A549 (cell line): ENCODE measurements around the gene CIAO2B. TPM values are rescaled to one million over a fixed set of nuclear protein-coding genes. Genes with fewer than 3 reads are reported as not detected.

ENCODE experiments used
- ATAC-seq, 2 experiments: fragments of 200-7000 bp in 1 of 2; fragments of >200 bp in 1 of 2; cut with Nextera tagmentation in 1 of 2; cut with Tn5 transposase in 1 of 2; 3 replicates each; pipeline versions ENCODE4 v1.8.0 to v1.9.1; 2018 to 2020; ENCODE audit warnings: mild to moderate bottlenecking in 1 of 2, moderate library complexity in 1 of 2
- CTCF ChIA-PET: fragments of 300-600 bp; sonication (Branson Sonifier 250); formaldehyde crosslinking; extraction: SDS; loops from one replicate; lab custom pipeline; 2021; ENCODE audit warnings: antibody characterized with exemption, inconsistent platforms; lab: Yijun Ruan, JAX
- POLR2A ChIA-PET: fragments of 350-600 bp; formaldehyde crosslinking; extraction: SDS; loops from one replicate; lab custom pipeline; 2021; ENCODE audit warnings: antibody characterized with exemption, inconsistent platforms; lab: Yijun Ruan, JAX
- DNase-seq, 2 experiments: peaks; one replicate each; pipeline versions ENCODE4 v3.0.0 to v3.0.0-alpha.2; 2011 to 2016; ENCODE audit warnings: low read depth in 1 of 2, low spot score in 1 of 2
- FAIRE-seq: peaks from 2 replicates; lab custom pipeline; 2011; peaks lifted over from hg19 to GRCh38; lab: Jason Lieb, UNC
- H3K27ac ChIP-seq, 2 experiments: fragments of >200 bp; sonication (Bioruptor Twin); formaldehyde crosslinking; 3 replicates each; pipeline ENCODE4 v1.5.1; 2016 to 2017
- H3K4me1 ChIP-seq: fragments of >200 bp; sonication (Bioruptor Twin); formaldehyde crosslinking; 3 replicates; pipeline ENCODE4 v1.6.1; 2016
- H3K4me2 ChIP-seq: fragments of >200 bp; sonication (Bioruptor Twin); formaldehyde crosslinking; 3 replicates; pipeline ENCODE4 v1.6.1; 2016
- H3K4me3 ChIP-seq: fragments of >200 bp; sonication (Bioruptor Twin); formaldehyde crosslinking; 3 replicates; pipeline ENCODE4 v1.5.1; 2016
- H3K9me3 ChIP-seq: fragments of >200 bp; sonication (Bioruptor Twin); formaldehyde crosslinking; 3 replicates; pipeline ENCODE4 v1.6.1; 2016
- BCL3 ChIP-seq: fragments of >200 bp; sonication (Bioruptor Twin); formaldehyde crosslinking; IDR thresholded peaks from 3 replicates; pipeline ENCODE4 v1.6.1; 2016
- BHLHE40 ChIP-seq: IDR thresholded peaks from 2 replicates; pipeline ENCODE4 v1.6.1; 2012; ENCODE audit warnings: low read depth, low read length, inconsistent platforms
- CBX8 ChIP-seq: fragments of 200-600 bp; sonication (generic); IDR thresholded peaks from 2 replicates; pipeline ENCODE4 v1.6.1; 2016
- CHD4 ChIP-seq: fragments of 200-600 bp; sonication (generic); IDR thresholded peaks from 2 replicates; pipeline ENCODE4 v1.6.1; 2016; ENCODE audit warnings: antibody characterized with exemption, mild to moderate bottlenecking, borderline replicate concordance
- EHF ChIP-seq: fragments of 250-450 bp; sonication (Bioruptor Pico); IDR thresholded peaks from 2 replicates; pipeline ENCODE4 v1.5.0; 2020; ENCODE audit warnings: mild to moderate bottlenecking
- EP300 ChIP-seq, 2 experiments: fragments of >200 bp; sonication (Bioruptor Twin); formaldehyde crosslinking; IDR thresholded peaks; 2 replicates in 1 of 2; 3 replicates in 1 of 2; pipeline ENCODE4 v1.6.1; 2016 to 2017
- GATA3 ChIP-seq: IDR thresholded peaks from 2 replicates; pipeline ENCODE4 v1.6.1; 2012; ENCODE audit warnings: borderline replicate concordance
- HES2 ChIP-seq: fragments of >200 bp; sonication (Bioruptor Twin); formaldehyde crosslinking; IDR thresholded peaks from 2 replicates; pipeline ENCODE4 v1.6.1; 2016
- HEYL ChIP-seq: fragments of 250-450 bp; sonication (Bioruptor Pico); IDR thresholded peaks from 2 replicates; pipeline ENCODE4 v1.8.0; 2021; ENCODE audit warnings: mild to moderate bottlenecking, moderate library complexity
- HOXB5 ChIP-seq: fragments of 250-450 bp; sonication (Bioruptor Pico); IDR thresholded peaks from 2 replicates; pipeline ENCODE4 v1.5.0; 2020; ENCODE audit warnings: mild to moderate bottlenecking, moderate library complexity
- JUNB ChIP-seq: fragments of >200 bp; sonication (Bioruptor Twin); formaldehyde crosslinking; IDR thresholded peaks from 2 replicates; pipeline ENCODE4 v1.6.1; 2016
- MYC ChIP-seq: IDR thresholded peaks from 2 replicates; pipeline ENCODE4 v1.6.1; 2012; ENCODE audit warnings: mild to moderate bottlenecking, inconsistent platforms, low read length, improper control_type of control experiment, borderline replicate concordance
- NPAS2 ChIP-seq: fragments of 250-450 bp; sonication (Bioruptor Pico); IDR thresholded peaks from 2 replicates; pipeline ENCODE4 v1.8.0; 2022; ENCODE audit warnings: mild to moderate bottlenecking, moderate library complexity, borderline replicate concordance
- NR3C1 ChIP-seq: fragments of >200 bp; sonication (Bioruptor Twin); formaldehyde crosslinking; IDR thresholded peaks from 3 replicates; pipeline ENCODE4 v1.6.1; 2017
- PHF8 ChIP-seq: fragments of 200-600 bp; sonication (generic); IDR thresholded peaks from 2 replicates; pipeline ENCODE4 v1.6.1; 2016; ENCODE audit warnings: low read depth, mild to moderate bottlenecking, antibody characterized with exemption, moderate library complexity, borderline replicate concordance
- POLR2A ChIP-seq: IDR thresholded peaks from 2 replicates; pipeline ENCODE4 v1.6.1; 2012; ENCODE audit warnings: mild to moderate bottlenecking, low read length
- POLR2AphosphoS2 ChIP-seq: conservative IDR thresholded peaks from 2 replicates; pipeline ENCODE4 v1.6.1; 2012; ENCODE audit warnings: low read length, improper control_type of control experiment, inconsistent platforms
- RCOR1 ChIP-seq: fragments of 150-350 bp; IDR thresholded peaks from 2 replicates; pipeline ENCODE4 v1.6.1; 2014; ENCODE audit warnings: antibody characterized with exemption, low read length, low read depth
- RFX5 ChIP-seq: fragments of 450-650 bp; IDR thresholded peaks from 2 replicates; pipeline ENCODE4 v1.7.1; 2014; ENCODE audit warnings: antibody characterized with exemption, mild to moderate bottlenecking, moderate library complexity
- TFCP2L1 ChIP-seq: fragments of 250-450 bp; sonication (Bioruptor Pico); IDR thresholded peaks from 2 replicates; pipeline ENCODE4 v1.5.0; 2021; ENCODE audit warnings: mild to moderate bottlenecking
- USF2 ChIP-seq: fragments of 450-650 bp; IDR thresholded peaks from 2 replicates; pipeline ENCODE4 v1.6.1; 2014; ENCODE audit warnings: antibody characterized with exemption
- ZFP36 ChIP-seq: fragments of 450-650 bp; IDR thresholded peaks from 2 replicates; pipeline ENCODE4 v1.6.1; 2014; ENCODE audit warnings: borderline replicate concordance; ENCODE audit not compliant: partially characterized antibody
- ZNF302 ChIP-seq: fragments of 250-450 bp; sonication (Bioruptor Pico); IDR thresholded peaks from 2 replicates; pipeline ENCODE4 v1.9.0; 2021; ENCODE audit warnings: inconsistent platforms, mild to moderate bottlenecking, moderate library complexity
- ZSCAN20 ChIP-seq: fragments of 250-450 bp; sonication (Bioruptor Pico); IDR thresholded peaks from 2 replicates; pipeline ENCODE4 v1.8.0; 2022; ENCODE audit warnings: mild to moderate bottlenecking, moderate library complexity
- WGBS: methylation state at CpG from one replicate; pipeline ENCODE4 v1.1.6; 2017; ENCODE audit errors: missing lambda C conversion rate; 5-methylcytosine and 5-hydroxymethylcytosine counted together
- polyA plus RNA-seq, 4 experiments: library from polyadenylated mRNA; depleted of rRNA in 3 of 4; stranded (reverse); fragments of >200 nt; fragmentation: RNase III in 1 of 4; extraction: RNeasy Plus Mini Kit Qiagen cat#74134 plus additional on column Dnase treatment in 1 of 4; gene quantifications; 2 replicates in 3 of 4; 3 replicates in 1 of 4; pipeline ENCODE4 v1.2.3, GENCODE V29; 2011 to 2017
- TF ChIP-seq, protein P1 (sequence below): fragments of 250-450 bp; sonication (Bioruptor Pico); IDR thresholded peaks from 2 replicates; pipeline ENCODE4 v1.5.0; 2020; ENCODE audit warnings: low read depth, mild to moderate bottlenecking, moderate library complexity

Gene CIAO2B
- polyA plus RNA-seq, 2 of the 4 experiments (the other 2 are of a cell fraction), result 134 to 140 TPM

GRCh38 chr16:66940236-66940635, 6.0 kb upstream of the CIAO2B start:
- no peak overlapping the region for H3K4me2 ChIP-seq
- no peaks in the 10 kb centered on the region for H3K9me3 ChIP-seq
- ChIA-PET POLR2A (no interaction called here), CTCF (interaction anchor here (1.2 to 4.0 kb wide), 5 partner anchors 14 to 245 kb away, joined by 3 to 31 read pairs (median 7); no protein-coding TSS in a partner anchor)
- ATAC-seq (no peak), FAIRE-seq (no peak), DNase-seq (no peak)
- 95% methylated on average over 14 of the region's 16 CpGs for WGBS
- peaks cover 12% of the 10 kb centered on the region; the same call in 2 of the 3 replicates for H3K4me1 ChIP-seq
- TF ChIP-seq POLR2A (no peak), EHF (CRISPR knock-in tag) (no peak), BCL3 (no peak), HOXB5 (CRISPR knock-in tag) (no peak), GATA3 (no peak)
- no peak overlapping the region for H3K4me3 ChIP-seq
- no peak overlapping the region for H3K27ac ChIP-seq

GRCh38 chr16:66939366-66939765, 5.2 kb upstream of the CIAO2B start:
- ATAC-seq, result no peak
- Histone ChIP-seq H3K4me2 (no peak overlapping the region), H3K4me3 (no peak overlapping the region), H3K4me1 (peaks cover 13% of the 10 kb centered on the region; the same call in 2 of the 3 replicates), H3K27ac (no peak overlapping the region)
- no peak for FAIRE-seq
- CTCF ChIA-PET, result interaction anchor here (1.0 to 4.0 kb wide), 7 partner anchors 8 to 245 kb away, joined by 3 to 31 read pairs (median 7); no protein-coding TSS in a partner anchor
- POLR2A ChIA-PET, result no interaction called here
- TF ChIP-seq HES2, result no peak
- TF ChIP-seq HEYL (CRISPR knock-in tag), result no peak
- no peak for TF ChIP-seq JUNB
- no peak for TF ChIP-seq RFX5
- TF ChIP-seq RCOR1, result no peak
- TF ChIP-seq MYC, result no peak
- TF ChIP-seq, all 56 proteins: peak for 0
- no peaks in the 10 kb centered on the region for H3K9me3 ChIP-seq
- DNase-seq, result no peak

DNA sequence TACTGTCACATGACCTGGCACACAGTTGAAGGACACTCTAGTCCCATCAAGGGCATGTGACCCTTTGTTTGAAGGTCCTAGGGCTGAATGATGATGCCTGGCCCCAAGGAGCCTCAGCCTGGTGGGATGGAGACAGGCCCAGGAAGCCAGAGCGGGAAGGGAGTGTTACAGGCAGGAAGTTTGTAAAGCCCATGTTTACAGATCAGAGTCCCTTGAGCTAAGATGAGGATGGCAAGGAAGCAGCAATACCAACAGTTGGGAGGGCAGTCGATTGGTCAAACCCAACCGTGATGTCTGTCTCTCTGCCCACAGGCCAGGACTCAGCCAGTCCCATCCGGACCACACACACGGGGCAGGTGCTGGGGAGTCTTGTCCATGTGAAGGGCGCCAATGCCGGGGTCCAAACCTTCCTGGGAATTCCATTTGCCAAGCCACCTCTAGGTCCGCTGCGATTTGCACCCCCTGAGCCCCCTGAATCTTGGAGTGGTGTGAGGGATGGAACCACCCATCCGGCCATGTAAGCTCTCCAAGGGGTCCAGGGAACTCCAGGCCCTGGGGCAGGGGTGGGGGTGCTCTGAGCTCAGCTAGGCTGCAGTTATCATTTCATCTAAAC, 3.6 kb upstream of the CIAO2B start:
- FAIRE-seq (no peak), ATAC-seq (no peak), DNase-seq (no peak)
- Histone ChIP-seq H3K9me3 (no peaks in the 10 kb centered on the region), H3K27ac (no peak overlapping the region), H3K4me2 (no peak overlapping the region), H3K4me1 (peaks cover 18% of the 10 kb centered on the region), H3K4me3 (no peak overlapping the region)
- ChIA-PET POLR2A (no interaction called here), CTCF (interaction anchor here (0.8 to 4.0 kb wide), 5 partner anchors 10 to 217 kb away, joined by 3 to 31 read pairs (median 7); partner anchors contain the start of gene CES3)
- WGBS, result 91% methylated on average over 9 of the region's 10 CpGs
- TF ChIP-seq USF2 (no peak), JUNB (no peak), NR3C1 (no peak), POLR2AphosphoS2 (no peak), NPAS2 (CRISPR knock-in tag) (no peak), CBX8 (no peak), HES2 (no peak), CHD4 (no peak), ZSCAN20 (no peak), EP300 (IDR thresholded peaks at IDR 0.05) (no peak), RCOR1 (no peak), BHLHE40 (no peak), TFCP2L1 (no peak), ZFP36 (no peak), PHF8 (no peak), ZNF302 (no peak)
- TF ChIP-seq, protein P1, sequence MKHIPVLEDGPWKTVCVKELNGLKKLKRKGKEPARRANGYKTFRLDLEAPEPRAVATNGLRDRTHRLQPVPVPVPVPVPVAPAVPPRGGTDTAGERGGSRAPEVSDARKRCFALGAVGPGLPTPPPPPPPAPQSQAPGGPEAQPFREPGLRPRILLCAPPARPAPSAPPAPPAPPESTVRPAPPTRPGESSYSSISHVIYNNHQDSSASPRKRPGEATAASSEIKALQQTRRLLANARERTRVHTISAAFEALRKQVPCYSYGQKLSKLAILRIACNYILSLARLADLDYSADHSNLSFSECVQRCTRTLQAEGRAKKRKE, result no peak
